ENCODE results near the gene SLCO1A2. TPM values are rescaled to one million over a fixed set of nuclear protein-coding genes. Genes with fewer than 3 reads are reported as not detected.

SLCO1A2 gene
- total RNA-seq, 2 experiments from 2014 or later, result not detected

- CTCF ChIA-PET, result no interaction called here
- Mint-ChIP-seq H3K4me1 (ENCODE audit: low read depth) (no peaks in the 10 kb centered on the region), H3K36me3 (ENCODE audit: low read depth) (no peaks in the 10 kb centered on the region), H3K27ac (no peak overlapping the region), H3K9me3 (no peaks in the 10 kb centered on the region), H3K4me3 (no peak overlapping the region), H3K27me3 (peaks cover 1% of the 10 kb centered on the region)
- ATAC-seq (no peak), DNase-seq (no peak)
- POLR2A ChIA-PET, result no interaction called here
- TF ChIP-seq, protein P1, sequence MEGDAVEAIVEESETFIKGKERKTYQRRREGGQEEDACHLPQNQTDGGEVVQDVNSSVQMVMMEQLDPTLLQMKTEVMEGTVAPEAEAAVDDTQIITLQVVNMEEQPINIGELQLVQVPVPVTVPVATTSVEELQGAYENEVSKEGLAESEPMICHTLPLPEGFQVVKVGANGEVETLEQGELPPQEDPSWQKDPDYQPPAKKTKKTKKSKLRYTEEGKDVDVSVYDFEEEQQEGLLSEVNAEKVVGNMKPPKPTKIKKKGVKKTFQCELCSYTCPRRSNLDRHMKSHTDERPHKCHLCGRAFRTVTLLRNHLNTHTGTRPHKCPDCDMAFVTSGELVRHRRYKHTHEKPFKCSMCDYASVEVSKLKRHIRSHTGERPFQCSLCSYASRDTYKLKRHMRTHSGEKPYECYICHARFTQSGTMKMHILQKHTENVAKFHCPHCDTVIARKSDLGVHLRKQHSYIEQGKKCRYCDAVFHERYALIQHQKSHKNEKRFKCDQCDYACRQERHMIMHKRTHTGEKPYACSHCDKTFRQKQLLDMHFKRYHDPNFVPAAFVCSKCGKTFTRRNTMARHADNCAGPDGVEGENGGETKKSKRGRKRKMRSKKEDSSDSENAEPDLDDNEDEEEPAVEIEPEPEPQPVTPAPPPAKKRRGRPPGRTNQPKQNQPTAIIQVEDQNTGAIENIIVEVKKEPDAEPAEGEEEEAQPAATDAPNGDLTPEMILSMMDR (IDR thresholded peaks at IDR 0.05), result no peak
- intact Hi-C loops (cut with micrococcal nuclease), result no loop called here
Measured at GRCh38 chr12:21223930-21224329, 110.8 kb downstream of the SLCO1A2 start.

DNA sequence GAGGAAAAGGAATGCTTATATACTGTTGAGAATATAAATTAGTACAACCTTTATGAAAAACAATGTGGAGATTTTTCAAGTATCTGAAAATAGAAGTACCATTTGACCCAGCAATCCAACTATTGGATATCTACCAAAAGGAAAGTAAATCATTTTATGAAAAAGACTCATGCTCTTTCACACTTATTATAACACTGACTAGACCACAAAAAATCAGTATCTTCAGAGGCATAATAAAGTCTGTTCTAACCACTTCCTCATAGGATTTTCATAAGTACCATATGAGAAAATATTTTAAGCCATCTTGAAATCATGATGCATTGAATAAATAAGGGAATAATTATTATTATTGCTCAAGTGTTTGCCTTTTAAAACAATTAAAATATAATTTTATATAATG, 112.9 kb downstream of the SLCO1A2 start:
- POLR2A ChIA-PET, result no interaction called here
- Mint-ChIP-seq H3K4me3 (no peak overlapping the region), H3K4me1 (ENCODE audit: low read depth) (no peaks in the 10 kb centered on the region), H3K27ac (no peak overlapping the region), H3K27me3 (peaks cover 1% of the 10 kb centered on the region), H3K9me3 (no peaks in the 10 kb centered on the region), H3K36me3 (ENCODE audit: low read depth) (no peaks in the 10 kb centered on the region)
- ATAC-seq (no peak), DNase-seq (no peak)
- CTCF ChIA-PET, result no interaction called here
- intact Hi-C loops (cut with micrococcal nuclease), result no loop called here
- TF ChIP-seq, protein P1 (IDR thresholded peaks at IDR 0.05), result no peak

DNA sequence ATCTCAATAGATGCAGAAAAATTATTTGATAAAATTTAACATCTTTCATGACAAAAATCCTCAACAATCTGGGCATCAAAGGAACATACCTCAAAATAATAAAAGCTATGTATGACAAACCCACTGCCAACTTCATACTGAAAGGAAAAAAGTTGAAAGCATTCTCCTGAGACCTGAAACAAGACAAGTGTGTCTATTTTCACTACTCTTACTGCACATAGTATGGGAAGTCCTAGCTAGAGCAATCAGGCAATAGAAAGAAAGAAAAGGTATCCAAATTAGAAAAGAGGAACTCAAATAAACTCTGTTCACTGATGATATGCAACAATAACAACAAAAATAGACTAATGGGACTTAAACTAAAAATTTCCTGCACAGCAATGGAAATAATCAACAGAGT, 113.6 kb downstream of the SLCO1A2 start:
- Mint-ChIP-seq H3K4me3 (no peak overlapping the region), H3K9me3 (no peaks in the 10 kb centered on the region), H3K36me3 (ENCODE audit: low read depth) (no peaks in the 10 kb centered on the region), H3K27ac (no peak overlapping the region), H3K27me3 (peaks cover 1% of the 10 kb centered on the region), H3K4me1 (ENCODE audit: low read depth) (no peaks in the 10 kb centered on the region)
- intact Hi-C loops (cut with micrococcal nuclease), result no loop called here
- ChIA-PET POLR2A (no interaction called here), CTCF (no interaction called here)
- DNase-seq (no peak), ATAC-seq (no peak)
- TF ChIP-seq, protein P1 (IDR thresholded peaks at IDR 0.05), result no peak

DNA sequence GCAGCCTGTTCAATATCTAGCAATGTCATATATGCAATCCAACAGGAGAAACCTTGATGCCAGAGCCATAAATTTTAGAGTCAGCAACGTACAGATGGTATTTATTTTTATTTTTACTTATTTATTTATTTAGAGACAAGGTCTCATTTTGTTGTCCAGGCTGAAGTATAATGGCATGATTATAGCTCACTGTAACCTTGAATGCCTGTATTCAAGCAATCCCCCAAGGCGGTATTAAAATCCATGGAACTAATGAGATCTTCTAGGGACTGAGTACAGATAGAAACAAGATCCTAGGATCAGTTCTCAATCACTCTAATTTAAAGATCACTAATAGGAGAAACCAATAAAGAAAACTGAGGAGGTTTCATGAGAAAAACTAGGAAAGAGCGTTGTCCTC, 114.5 kb downstream of the SLCO1A2 start:
- DNase-seq (no peak), ATAC-seq (no peak)
- Mint-ChIP-seq H3K27ac (no peak overlapping the region), H3K4me1 (ENCODE audit: low read depth) (no peaks in the 10 kb centered on the region), H3K27me3 (peaks cover 1% of the 10 kb centered on the region), H3K9me3 (no peaks in the 10 kb centered on the region), H3K36me3 (ENCODE audit: low read depth) (no peaks in the 10 kb centered on the region), H3K4me3 (no peak overlapping the region)
- POLR2A ChIA-PET, result no interaction called here
- intact Hi-C loops (cut with micrococcal nuclease), result no loop called here
- CTCF ChIA-PET, result no interaction called here
- TF ChIP-seq, protein P1 (IDR thresholded peaks at IDR 0.05), result no peak

DNA sequence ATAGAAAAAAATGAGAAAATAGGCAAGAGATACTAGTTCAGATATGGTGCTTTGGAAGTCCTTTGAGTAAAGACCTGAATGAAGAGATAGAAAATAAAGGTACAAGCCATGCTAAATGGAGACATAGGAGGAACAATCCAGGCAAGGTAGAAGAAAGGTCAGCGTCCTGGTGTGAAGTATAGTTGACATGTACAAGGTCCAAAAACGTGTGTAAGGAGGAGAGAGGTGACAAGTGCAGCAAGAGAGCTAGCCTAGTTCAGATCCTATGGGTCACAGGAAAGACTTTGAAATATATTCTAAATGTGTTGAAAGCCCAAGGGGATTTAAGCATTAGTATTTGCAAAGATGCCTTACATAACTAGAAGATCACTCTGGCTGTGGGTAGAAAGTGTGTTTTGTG, 115.5 kb downstream of the SLCO1A2 start:
- CTCF ChIA-PET, result no interaction called here
- H3K4me3 Mint-ChIP-seq, result no peak overlapping the region
- TF ChIP-seq, protein P1 (IDR thresholded peaks at IDR 0.05), result no peak
- DNase-seq (no peak), ATAC-seq (no peak)
- H3K4me1 Mint-ChIP-seq (ENCODE audit: low read depth), result no peaks in the 10 kb centered on the region
- intact Hi-C loops (cut with micrococcal nuclease), result no loop called here
- POLR2A ChIA-PET, result no interaction called here
- no peak overlapping the region for H3K27ac Mint-ChIP-seq
- no peaks in the 10 kb centered on the region for H3K36me3 Mint-ChIP-seq (ENCODE audit: low read depth)
- H3K27me3 Mint-ChIP-seq, result peaks cover 1% of the 10 kb centered on the region
- no peaks in the 10 kb centered on the region for H3K9me3 Mint-ChIP-seq

Other genes starting within 250 kb of the SLCO1A2 start
- not detected for gene SLCO1B1, start 203.7 kb downstream of the SLCO1A2 start, total RNA-seq
- gene IAPP, start 38.0 kb upstream of the SLCO1A2 start, total RNA-seq, result not detected
- gene PYROXD1, start 102.7 kb upstream of the SLCO1A2 start, total RNA-seq, result 10 to 100 TPM; 24.3 to 26.4 TPM
- gene RECQL, start 166.7 kb upstream of the SLCO1A2 start, total RNA-seq, result 10 to 100 TPM; 81.0 to 87.9 TPM
- 10 to 100 TPM; 31.6 to 35.9 TPM for gene GOLT1B, start 166.9 kb upstream of the SLCO1A2 start, total RNA-seq
- gene SPX, start 191.4 kb upstream of the SLCO1A2 start, total RNA-seq, result under 1 TPM in 1 of 2 experiments, not detected in 1; 0.20 TPM